SK-N-SH (cell line): ENCODE results near the gene C12orf57.

Experiments used
- CTCF ChIP-seq: fragments of 200-600 bp; sonication (generic); IDR thresholded peaks from 2 replicates; pipeline ENCODE4 v1.6.1; 2017; ENCODE audit warnings: antibody characterized with exemption, mild to moderate bottlenecking, moderate library complexity
- REST ChIP-seq: IDR thresholded peaks from 2 replicates; pipeline ENCODE4 v1.6.1; 2012; ENCODE audit warnings: mild to moderate bottlenecking, low read depth, low read length, moderate library complexity
- SMC3 ChIP-seq: IDR thresholded peaks from 2 replicates; pipeline ENCODE4 v1.6.1; 2012; ENCODE audit warnings: low read depth, low read length, improper control_type of control experiment
- TF ChIP-seq, protein P1 (sequence below): IDR thresholded peaks from 2 replicates; pipeline ENCODE4 v1.4.0; 2012; ENCODE audit warnings: low read depth

GRCh38 chr12:6938353-6939190 lies 5.2 kb upstream of the C12orf57 start:
- TF ChIP-seq, protein P1, sequence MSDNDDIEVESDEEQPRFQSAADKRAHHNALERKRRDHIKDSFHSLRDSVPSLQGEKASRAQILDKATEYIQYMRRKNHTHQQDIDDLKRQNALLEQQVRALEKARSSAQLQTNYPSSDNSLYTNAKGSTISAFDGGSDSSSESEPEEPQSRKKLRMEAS, result no peak
- no peak for TF ChIP-seq CTCF
- no peak for TF ChIP-seq REST
- no peak for TF ChIP-seq SMC3
